ENCODE results near the gene NLRC4. TPM values are rescaled to one million over a fixed set of nuclear protein-coding genes. Genes with fewer than 3 reads are reported as not detected.

NLRC4 gene
- polyA plus RNA-seq, 1 donor from 2014 or later = not detected

DNA sequence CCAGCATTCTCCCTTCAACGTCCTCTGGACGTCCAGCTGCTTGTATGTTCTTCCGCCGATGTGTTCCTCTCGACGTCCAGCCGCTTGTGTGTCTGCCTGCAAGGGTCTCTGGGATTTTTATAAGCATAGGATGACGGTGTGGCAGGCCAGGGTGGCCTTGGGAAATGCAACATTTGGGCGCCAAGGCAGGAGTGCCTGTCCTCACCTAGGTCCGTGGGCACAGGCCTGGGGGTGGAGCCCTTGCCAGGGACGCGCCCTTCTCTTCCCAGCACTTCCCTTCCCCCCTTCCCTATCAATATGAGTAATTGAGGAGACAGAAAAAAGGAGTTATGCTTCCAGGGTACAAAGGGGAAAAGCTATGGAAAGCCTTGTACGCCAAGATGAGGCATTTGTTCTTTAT, 6.4 kb downstream of the NLRC4 start:
- Histone ChIP-seq H3K36me3 (ENCODE audit: insufficient read depth, low read length) (no peaks in the 10 kb centered on the region), H3K79me2 (replicated peaks; ENCODE audit: insufficient read depth, low read length) (no peaks in the 10 kb centered on the region), H3K9ac (ENCODE audit: low read length) (no peak overlapping the region), H3K4me2 (ENCODE audit: low read length) (no peak overlapping the region), H3K4me3 (ENCODE audit: low read length) (no peak overlapping the region), H3K9me2 (ENCODE audit: insufficient read depth, low read length) (no peaks in the 10 kb centered on the region), H2AFZ (ENCODE audit: low read depth, low read length) (no peak overlapping the region), H3F3A (ENCODE audit: insufficient read depth, low read length, poor library complexity, severe bottlenecking) (no peaks in the 10 kb centered on the region), H4K20me1 (ENCODE audit: insufficient read depth) (no peaks in the 10 kb centered on the region), H3K27ac (ENCODE audit: low read length) (no peak overlapping the region), H3K9me3 (ENCODE audit: low read length) (no peaks in the 10 kb centered on the region), H3K27me3 (ENCODE audit: insufficient read depth, low read depth, low read length) (no peaks in the 10 kb centered on the region)
- TF ChIP-seq, protein P1, sequence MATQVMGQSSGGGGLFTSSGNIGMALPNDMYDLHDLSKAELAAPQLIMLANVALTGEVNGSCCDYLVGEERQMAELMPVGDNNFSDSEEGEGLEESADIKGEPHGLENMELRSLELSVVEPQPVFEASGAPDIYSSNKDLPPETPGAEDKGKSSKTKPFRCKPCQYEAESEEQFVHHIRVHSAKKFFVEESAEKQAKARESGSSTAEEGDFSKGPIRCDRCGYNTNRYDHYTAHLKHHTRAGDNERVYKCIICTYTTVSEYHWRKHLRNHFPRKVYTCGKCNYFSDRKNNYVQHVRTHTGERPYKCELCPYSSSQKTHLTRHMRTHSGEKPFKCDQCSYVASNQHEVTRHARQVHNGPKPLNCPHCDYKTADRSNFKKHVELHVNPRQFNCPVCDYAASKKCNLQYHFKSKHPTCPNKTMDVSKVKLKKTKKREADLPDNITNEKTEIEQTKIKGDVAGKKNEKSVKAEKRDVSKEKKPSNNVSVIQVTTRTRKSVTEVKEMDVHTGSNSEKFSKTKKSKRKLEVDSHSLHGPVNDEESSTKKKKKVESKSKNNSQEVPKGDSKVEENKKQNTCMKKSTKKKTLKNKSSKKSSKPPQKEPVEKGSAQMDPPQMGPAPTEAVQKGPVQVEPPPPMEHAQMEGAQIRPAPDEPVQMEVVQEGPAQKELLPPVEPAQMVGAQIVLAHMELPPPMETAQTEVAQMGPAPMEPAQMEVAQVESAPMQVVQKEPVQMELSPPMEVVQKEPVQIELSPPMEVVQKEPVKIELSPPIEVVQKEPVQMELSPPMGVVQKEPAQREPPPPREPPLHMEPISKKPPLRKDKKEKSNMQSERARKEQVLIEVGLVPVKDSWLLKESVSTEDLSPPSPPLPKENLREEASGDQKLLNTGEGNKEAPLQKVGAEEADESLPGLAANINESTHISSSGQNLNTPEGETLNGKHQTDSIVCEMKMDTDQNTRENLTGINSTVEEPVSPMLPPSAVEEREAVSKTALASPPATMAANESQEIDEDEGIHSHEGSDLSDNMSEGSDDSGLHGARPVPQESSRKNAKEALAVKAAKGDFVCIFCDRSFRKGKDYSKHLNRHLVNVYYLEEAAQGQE (IDR thresholded peaks at IDR 0.05; ENCODE audit: borderline replicate concordance) = no peak
- TF ChIP-seq SMC3 (conservative IDR thresholded peaks at IDR 0.05; ENCODE audit: poor library complexity) = no peak
- TF ChIP-seq MXI1 (conservative IDR thresholded peaks at IDR 0.05; ENCODE audit: poor library complexity, severe bottlenecking) = no peak
- TF ChIP-seq RAD21 (conservative IDR thresholded peaks at IDR 0.05) = no peak
- TF ChIP-seq TAF1 (IDR thresholded peaks at IDR 0.05; ENCODE audit: low read depth) = no peak
- no peak for TF ChIP-seq POLR2AphosphoS5 (IDR thresholded peaks at IDR 0.05)
- TF ChIP-seq EP300 (conservative IDR thresholded peaks at IDR 0.05; ENCODE audit: poor library complexity, severe bottlenecking) = no peak
- TF ChIP-seq EZH2 (IDR thresholded peaks at IDR 0.05; ENCODE audit: borderline replicate concordance, insufficient read depth, low read length, poor library complexity, severe bottlenecking) = no peak
- no peak for TF ChIP-seq CTCF (IDR thresholded peaks at IDR 0.05; ENCODE audit: poor library complexity, severe bottlenecking)

DNA sequence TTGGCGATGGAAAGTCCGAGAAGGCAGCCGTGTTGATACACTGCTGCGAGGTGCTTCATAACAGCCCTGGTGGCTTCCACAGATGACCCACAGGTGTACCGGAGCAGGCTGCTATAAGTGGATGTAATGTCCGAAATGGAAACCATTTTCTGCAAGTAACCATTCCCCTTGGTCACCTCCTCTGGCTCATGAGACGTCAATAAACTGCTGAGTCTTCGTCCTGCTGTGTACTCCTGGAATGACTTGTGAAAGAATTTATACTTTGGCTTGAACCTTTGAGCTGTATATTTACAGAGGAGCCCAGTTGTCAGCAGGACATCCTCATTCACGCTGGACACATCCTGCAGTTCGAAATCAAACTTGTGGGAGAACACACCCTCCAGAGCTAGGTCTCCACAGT, 14.4 kb downstream of the NLRC4 start:
- no peak overlapping the region for H2AFZ ChIP-seq (ENCODE audit: low read depth, low read length)
- no peaks in the 10 kb centered on the region for H3K9me3 ChIP-seq (ENCODE audit: low read length)
- H3K9ac ChIP-seq (ENCODE audit: low read length) = no peak overlapping the region
- H3K4me2 ChIP-seq (ENCODE audit: low read length) = no peak overlapping the region
- TF ChIP-seq EZH2 (IDR thresholded peaks at IDR 0.05; ENCODE audit: borderline replicate concordance, insufficient read depth, low read length, poor library complexity, severe bottlenecking) (no peak), MXI1 (conservative IDR thresholded peaks at IDR 0.05; ENCODE audit: poor library complexity, severe bottlenecking) (no peak), SMC3 (conservative IDR thresholded peaks at IDR 0.05; ENCODE audit: poor library complexity) (no peak), TAF1 (IDR thresholded peaks at IDR 0.05; ENCODE audit: low read depth) (no peak), RAD21 (conservative IDR thresholded peaks at IDR 0.05) (no peak), CTCF (IDR thresholded peaks at IDR 0.05; ENCODE audit: poor library complexity, severe bottlenecking) (no peak), POLR2AphosphoS5 (IDR thresholded peaks at IDR 0.05) (no peak), EP300 (conservative IDR thresholded peaks at IDR 0.05; ENCODE audit: poor library complexity, severe bottlenecking) (no peak)
- TF ChIP-seq, protein P1 (IDR thresholded peaks at IDR 0.05; ENCODE audit: borderline replicate concordance) = no peak
- no peaks in the 10 kb centered on the region for H3F3A ChIP-seq (ENCODE audit: insufficient read depth, low read length, poor library complexity, severe bottlenecking)
- no peaks in the 10 kb centered on the region for H4K20me1 ChIP-seq (ENCODE audit: insufficient read depth)
- H3K4me3 ChIP-seq (ENCODE audit: low read length) = no peak overlapping the region
- no peaks in the 10 kb centered on the region for H3K79me2 ChIP-seq (replicated peaks; ENCODE audit: insufficient read depth, low read length)
- no peaks in the 10 kb centered on the region for H3K9me2 ChIP-seq (ENCODE audit: insufficient read depth, low read length)
- no peaks in the 10 kb centered on the region for H3K36me3 ChIP-seq (ENCODE audit: insufficient read depth, low read length)
- H3K27ac ChIP-seq (ENCODE audit: low read length) = no peak overlapping the region
- H3K27me3 ChIP-seq (ENCODE audit: insufficient read depth, low read depth, low read length) = no peaks in the 10 kb centered on the region

All from neural cell (in vitro differentiated cells).